Fibroblast of pulmonary artery (primary cell): Measurements from ENCODE around the gene C17orf58.

ENCODE experiments used
- DNase-seq: peaks from one replicate; pipeline ENCODE4 v3.0.0-alpha.2; 2010; ENCODE audit warnings: low read depth
- H3K4me3 ChIP-seq: replicated peaks from 2 replicates; pipeline ENCODE4 v1.5.1; 2011; ENCODE audit warnings: low read depth, mild to moderate bottlenecking, control low read depth, low read length, moderate library complexity
- TF ChIP-seq, protein P1 (sequence below): IDR thresholded peaks from 2 replicates; pipeline ENCODE4 v1.5.1; 2011; ENCODE audit warnings: mild to moderate bottlenecking, control low read depth, low read length, inconsistent platforms; ENCODE audit errors: missing control alignments

C17orf58 gene

DNA sequence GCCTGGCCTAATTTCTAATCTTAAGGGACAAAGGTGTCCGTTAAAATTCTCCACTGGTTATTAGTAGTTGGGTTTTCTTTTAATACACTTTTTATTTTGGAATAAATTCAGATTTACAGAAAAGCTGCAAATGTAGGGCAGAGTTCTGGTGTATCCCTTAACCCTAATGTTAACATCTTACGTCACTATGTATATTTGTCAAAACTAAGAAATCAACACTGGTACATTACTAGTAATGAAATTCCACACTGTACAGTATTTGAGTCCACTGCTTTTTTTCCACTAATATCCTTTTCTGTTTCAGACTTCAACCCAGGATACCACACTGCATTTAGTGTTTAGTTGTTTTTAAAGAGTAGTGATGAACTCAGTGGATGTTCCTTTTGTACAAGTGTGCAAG is 20.6 kb upstream of the C17orf58 start:
- no peak for DNase-seq
- TF ChIP-seq, protein P1, sequence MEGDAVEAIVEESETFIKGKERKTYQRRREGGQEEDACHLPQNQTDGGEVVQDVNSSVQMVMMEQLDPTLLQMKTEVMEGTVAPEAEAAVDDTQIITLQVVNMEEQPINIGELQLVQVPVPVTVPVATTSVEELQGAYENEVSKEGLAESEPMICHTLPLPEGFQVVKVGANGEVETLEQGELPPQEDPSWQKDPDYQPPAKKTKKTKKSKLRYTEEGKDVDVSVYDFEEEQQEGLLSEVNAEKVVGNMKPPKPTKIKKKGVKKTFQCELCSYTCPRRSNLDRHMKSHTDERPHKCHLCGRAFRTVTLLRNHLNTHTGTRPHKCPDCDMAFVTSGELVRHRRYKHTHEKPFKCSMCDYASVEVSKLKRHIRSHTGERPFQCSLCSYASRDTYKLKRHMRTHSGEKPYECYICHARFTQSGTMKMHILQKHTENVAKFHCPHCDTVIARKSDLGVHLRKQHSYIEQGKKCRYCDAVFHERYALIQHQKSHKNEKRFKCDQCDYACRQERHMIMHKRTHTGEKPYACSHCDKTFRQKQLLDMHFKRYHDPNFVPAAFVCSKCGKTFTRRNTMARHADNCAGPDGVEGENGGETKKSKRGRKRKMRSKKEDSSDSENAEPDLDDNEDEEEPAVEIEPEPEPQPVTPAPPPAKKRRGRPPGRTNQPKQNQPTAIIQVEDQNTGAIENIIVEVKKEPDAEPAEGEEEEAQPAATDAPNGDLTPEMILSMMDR: no peak
- no peak overlapping the region for H3K4me3 ChIP-seq

DNA sequence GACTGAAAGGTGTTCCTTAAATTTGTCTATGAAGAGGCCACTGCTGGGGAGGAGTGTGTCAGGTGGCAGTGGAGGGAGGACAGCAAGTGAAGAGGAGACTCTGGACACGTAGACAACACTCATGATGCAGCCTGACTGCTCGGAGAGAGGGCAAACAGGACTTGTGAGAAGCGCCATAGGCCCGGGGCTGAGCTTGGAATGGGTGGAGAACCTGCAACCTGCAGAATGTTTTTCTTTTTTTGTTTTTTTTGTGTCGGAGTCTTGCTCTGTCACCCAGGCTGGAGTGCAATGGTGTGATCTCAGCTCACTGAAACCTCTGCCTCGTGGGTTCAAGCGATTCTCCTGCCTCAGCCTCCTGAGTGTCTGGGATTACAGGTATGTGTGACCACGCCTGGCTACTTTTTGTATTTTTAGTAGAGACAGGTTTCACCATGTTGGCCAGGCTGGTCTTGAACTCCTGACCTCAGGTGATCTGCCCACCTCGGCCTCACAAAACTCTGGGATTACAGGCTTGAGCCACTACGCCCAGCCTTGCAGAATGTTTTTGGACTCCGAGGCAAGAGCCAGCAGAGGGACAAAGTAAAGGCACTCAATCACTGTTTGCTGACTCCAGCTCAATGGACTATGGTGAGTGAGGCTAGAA is 18.9 kb upstream of the C17orf58 start:
- TF ChIP-seq, protein P1: no peak
- no peak for DNase-seq
- no peak overlapping the region for H3K4me3 ChIP-seq

DNA sequence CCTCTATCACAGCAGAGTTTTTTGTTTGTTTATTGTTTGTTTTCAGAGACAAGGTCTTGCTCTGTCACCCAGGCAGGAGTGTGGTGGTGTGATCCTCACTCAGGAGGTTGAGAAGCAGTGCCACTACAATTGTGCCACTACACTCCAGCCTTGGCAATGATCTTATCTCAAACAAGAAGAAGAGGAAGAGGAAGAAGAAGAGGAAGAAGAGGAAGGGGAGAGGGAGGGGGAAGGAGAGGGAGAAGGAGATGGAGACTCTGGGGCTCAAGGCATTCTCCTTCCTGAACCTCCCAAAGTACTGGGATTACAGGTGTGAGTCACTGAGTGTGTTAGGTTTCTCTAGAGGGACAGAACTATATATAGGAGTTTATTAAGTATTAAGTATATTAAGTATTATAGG is 17.1 kb upstream of the C17orf58 start:
- no peak overlapping the region for H3K4me3 ChIP-seq
- no peak for DNase-seq
- TF ChIP-seq, protein P1: no peak

GRCh38 chr17:68011199-68011665 is 15.0 kb upstream of the C17orf58 start:
- TF ChIP-seq, protein P1: peak; percentile 59
- DNase-seq: peak; percentile 28
- no peak overlapping the region for H3K4me3 ChIP-seq

DNA sequence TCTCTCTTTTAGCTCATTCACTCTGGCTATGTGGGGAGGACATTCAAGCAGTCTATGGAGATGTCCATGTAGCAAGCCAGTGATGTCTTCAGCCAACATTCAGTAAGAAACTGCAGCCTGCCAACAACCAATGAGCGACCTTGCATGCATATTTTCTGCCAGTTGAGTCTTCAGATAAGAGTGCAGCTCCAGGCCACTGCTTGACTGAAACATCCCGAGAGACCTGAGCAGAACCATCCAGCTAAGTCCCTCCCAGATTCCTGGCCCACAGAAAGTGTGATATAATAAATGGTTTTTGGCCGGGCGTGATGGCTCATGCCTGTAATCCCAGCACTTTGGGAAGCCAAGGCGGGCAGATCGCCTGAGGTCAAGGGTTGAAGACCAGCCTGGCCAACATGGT is 10.5 kb upstream of the C17orf58 start:
- no peak overlapping the region for H3K4me3 ChIP-seq
- DNase-seq: peak; percentile 27
- TF ChIP-seq, protein P1: no peak

DNA sequence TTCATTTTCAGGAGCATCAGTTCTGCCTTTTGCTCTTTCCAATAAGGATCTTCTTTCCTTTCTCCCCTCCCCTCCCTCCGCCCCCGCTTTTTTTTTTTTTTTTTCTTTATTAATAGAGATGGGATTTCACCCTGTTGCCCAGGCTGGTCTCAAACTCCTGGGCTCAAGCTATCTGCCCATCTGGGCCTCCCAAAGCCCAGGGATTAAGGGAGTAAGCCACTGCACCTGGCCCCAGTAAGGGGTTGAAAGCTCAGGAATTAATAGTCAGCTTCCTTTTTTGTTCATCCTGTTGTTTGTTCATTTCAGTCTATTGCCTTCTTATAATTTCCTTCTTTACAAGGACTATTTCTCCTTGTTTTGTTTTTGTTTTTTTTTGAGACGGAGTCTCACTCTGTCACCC is 7.9 kb upstream of the C17orf58 start:
- no peak for DNase-seq
- no peak overlapping the region for H3K4me3 ChIP-seq
- TF ChIP-seq, protein P1: no peak

DNA sequence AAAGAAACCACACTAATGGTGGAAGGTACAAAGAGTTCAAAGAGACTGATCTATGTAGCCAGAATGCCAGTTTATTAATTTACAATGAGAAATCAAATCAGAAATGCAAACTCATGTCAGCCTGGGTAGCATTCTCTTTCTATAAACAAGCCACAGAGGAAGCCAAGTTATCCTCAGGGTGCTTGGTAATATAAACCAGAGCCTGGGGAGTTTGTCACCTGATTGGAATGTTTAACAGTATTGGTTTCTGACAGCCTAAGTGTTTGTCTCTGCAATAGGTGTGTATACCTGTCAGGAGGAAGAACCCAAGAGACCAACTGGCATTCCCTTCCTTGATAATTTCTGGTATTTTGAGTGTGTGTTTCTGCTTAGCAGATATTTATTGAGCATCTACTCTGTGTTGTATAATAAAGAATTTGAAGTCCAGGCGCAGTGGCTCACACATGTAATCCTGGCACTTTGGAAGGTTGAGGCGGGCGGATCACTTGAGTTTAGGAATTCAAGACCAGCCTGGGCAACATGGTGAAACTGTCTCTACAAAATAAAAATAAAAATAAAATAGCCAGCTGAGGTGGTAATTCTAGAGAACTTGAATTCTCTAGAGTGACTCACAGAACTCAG is 3.1 kb upstream of the C17orf58 start:
- TF ChIP-seq, protein P1: no peak
- no peak for DNase-seq
- no peak overlapping the region for H3K4me3 ChIP-seq
